Measurements from ENCODE around the gene ZMYND11. TPM values are rescaled to one million over a fixed set of nuclear protein-coding genes. Genes with fewer than 3 reads are reported as not detected.

The ZMYND11 gene
- total RNA-seq, 1 experiment from 2014 or later: 37.5 TPM

- in situ Hi-C loops (cut with HindIII; ENCODE audit: low pct_unique_long_range_greater_than_20kb, low sequenced_read_pairs) (no loop called here), intact Hi-C loops (cut with micrococcal nuclease; ENCODE audit: unreplicated experiment) (no loop called here)
- Histone ChIP-seq H3K27ac (ENCODE audit: low read length) (no peak overlapping the region), H3K9me3 (ENCODE audit: control insufficient read depth, insufficient read depth, low read depth, low read length) (no peaks in the 10 kb centered on the region), H3K4me3 (ENCODE audit: low read depth in 2 of 2, low read length in 2 of 2) (no peak overlapping the region), H3K27me3 (ENCODE audit: control insufficient read depth, insufficient read depth, low read length) (no peaks in the 10 kb centered on the region), H3K4me1 (ENCODE audit: control insufficient read depth, insufficient read depth, low read length) (no peaks in the 10 kb centered on the region), H3K36me3 (ENCODE audit: control insufficient read depth, insufficient read depth, low read length) (no peaks in the 10 kb centered on the region)
- DNase-seq (ENCODE audit: low read depth, low spot score) (no peak), ATAC-seq (no peak)
- CTCF ChIA-PET: no interaction called here
- TF ChIP-seq POLR2AphosphoS5 (IDR thresholded peaks at IDR 0.05; ENCODE audit: low read depth, low read length) (no peak), SIN3A (IDR thresholded peaks at IDR 0.05; ENCODE audit: borderline replicate concordance, insufficient read depth, low read depth, low read length) (no peak), CTCF (IDR thresholded peaks at IDR 0.05) (no peak), TCF7L2 (IDR thresholded peaks at IDR 0.05; ENCODE audit: low read depth, low read length) (no peak), REST (IDR thresholded peaks at IDR 0.05; ENCODE audit: insufficient read depth in 1 of 2, low read depth in 2 of 2, low read length in 1 of 2) (no peak)
- POLR2A ChIA-PET: no interaction called here
- BruUV-seq (replicated peaks): no TSS peak
Measured at GRCh38 chr10:96466-96865, 38.8 kb upstream of the ZMYND11 start.

- Histone ChIP-seq H3K9me3 (ENCODE audit: control insufficient read depth, insufficient read depth, low read depth, low read length) (no peaks in the 10 kb centered on the region), H3K27me3 (ENCODE audit: control insufficient read depth, insufficient read depth, low read length) (no peaks in the 10 kb centered on the region), H3K4me1 (ENCODE audit: control insufficient read depth, insufficient read depth, low read length) (no peaks in the 10 kb centered on the region), H3K36me3 (ENCODE audit: control insufficient read depth, insufficient read depth, low read length) (no peaks in the 10 kb centered on the region), H3K4me3 (ENCODE audit: low read depth in 2 of 2, low read length in 2 of 2) (no peak overlapping the region), H3K27ac (ENCODE audit: low read length) (no peak overlapping the region)
- ChIA-PET POLR2A (no interaction called here), CTCF (no interaction called here)
- no peak for ATAC-seq
- TF ChIP-seq REST (IDR thresholded peaks at IDR 0.05; ENCODE audit: insufficient read depth in 1 of 2, low read depth in 2 of 2, low read length in 1 of 2) (no peak), TCF7L2 (IDR thresholded peaks at IDR 0.05; ENCODE audit: low read depth, low read length) (no peak), CTCF (IDR thresholded peaks at IDR 0.05) (no peak), SIN3A (IDR thresholded peaks at IDR 0.05; ENCODE audit: borderline replicate concordance, insufficient read depth, low read depth, low read length) (no peak), POLR2AphosphoS5 (IDR thresholded peaks at IDR 0.05; ENCODE audit: low read depth, low read length) (no peak)
- in situ Hi-C loops (cut with HindIII; ENCODE audit: low pct_unique_long_range_greater_than_20kb, low sequenced_read_pairs): no loop called here
- DNase-seq (ENCODE audit: low read depth, low spot score): no peak
- no TSS peak for BruUV-seq (replicated peaks)
- intact Hi-C loops (cut with micrococcal nuclease; ENCODE audit: unreplicated experiment): no loop called here
Measured at GRCh38 chr10:104416-104815, 30.8 kb upstream of the ZMYND11 start.

Measured in Panc1 (cell line).